Sigmoid colon (tissue), 7 donors: ENCODE measurements around the gene SLC25A13. TPM values are rescaled to one million over a fixed set of nuclear protein-coding genes. Genes with fewer than 3 reads are reported as not detected.
A peak's percentile ranks its signal among the peaks of the same experiment; 100 is the strongest.

Experiments
- DNase-seq: peaks from one replicate; pipeline ENCODE4 v3.0.0-alpha.2; 2019
- H3K27ac ChIP-seq, 4 donors: fragments of 200-600 bp; sonication (generic); one replicate each; pipeline ENCODE4 v1.5.1; 2016 to 2019; ENCODE audit warnings: mild to moderate bottlenecking in 1 of 4
- H3K27me3 ChIP-seq, 3 donors: fragments of 200-600 bp; sonication (generic); one replicate each; pipeline ENCODE4 v1.5.1; 2019; ENCODE audit warnings: mild to moderate bottlenecking in 1 of 3
- H3K36me3 ChIP-seq, 4 donors: fragments of 200-600 bp; sonication (generic); one replicate each; pipeline ENCODE4 v1.5.1; 2016 to 2019
- H3K4me1 ChIP-seq, 4 donors: fragments of 200-600 bp; sonication (generic); one replicate each; pipeline ENCODE4 v1.5.1; 2017 to 2019
- H3K4me3 ChIP-seq, 4 donors: fragments of 200-600 bp; sonication (generic); one replicate each; pipeline ENCODE4 v1.5.1; 2017 to 2019; ENCODE audit warnings: mild to moderate bottlenecking in 2 of 4, moderate library complexity in 1 of 4
- H3K9me3 ChIP-seq, 4 donors: fragments of 200-600 bp in 3 of 4; sonication (generic) in 3 of 4; one replicate each; pipeline versions ENCODE4 v1.5.1 to v1.6.1; 2013 to 2019
- CTCF ChIP-seq, 4 experiments: fragments of 450-650 bp in 3 of 4; fragments of 200-600 bp in 1 of 4; IDR thresholded peaks; one replicate each; pipeline ENCODE4 v1.5.1; 2016 to 2019; ENCODE audit warnings: antibody characterized with exemption in 4 of 4, mild to moderate bottlenecking in 3 of 4, moderate library complexity in 2 of 4
- EP300 ChIP-seq, 4 donors: sonication (generic); formaldehyde crosslinking; IDR thresholded peaks; one replicate each; pipeline ENCODE4 v1.6.1; 2017; ENCODE audit warnings: antibody characterized with exemption in 4 of 4
- POLR2A ChIP-seq, 2 donors: fragments of 450-650 bp; IDR thresholded peaks; one replicate each; pipeline ENCODE4 v1.6.1; 2016; ENCODE audit warnings: antibody characterized with exemption in 2 of 2, mild to moderate bottlenecking in 2 of 2, moderate library complexity in 2 of 2
- POLR2AphosphoS5 ChIP-seq, 4 donors: sonication (generic); formaldehyde crosslinking; IDR thresholded peaks; one replicate each; pipeline ENCODE4 v1.6.1; 2017; ENCODE audit warnings: antibody characterized with exemption in 4 of 4
- WGBS, 2 donors: extraction: QIAGEN DNeasy Blood & Tissue Kit; methylation state at CpG; one replicate each; pipeline ENCODE4 v1.1.7; 2013; 5-methylcytosine and 5-hydroxymethylcytosine counted together
- intact Hi-C: fragments of 100-400 bp; cut with DNase I; formaldehyde crosslinking; loops from one replicate; pipeline ENCODE4 v1.15.1; 2023
- polyA plus RNA-seq, 3 donors: library from polyadenylated mRNA; stranded (reverse); fragments of 200-250 nt; gene quantifications; one replicate each; pipeline ENCODE4 v1.2.3, GENCODE V29; 2013
- total RNA-seq, 4 donors: library from RNA; depleted of rRNA; stranded (reverse); fragments of >200 nt; gene quantifications; one replicate each; pipeline ENCODE4 v1.1.0, GENCODE V29; 2016
- donor health status: healthy with polysubstance abuse.
- donor health status: Bipolar disorder and iron deficiency.
- donor health status: healthy.

The SLC25A13 gene
- total and polyA plus RNA-seq, 7 donors, result 10.7 to 33.0 (median 20.8) TPM

GRCh38 chr7:96236198-96237039 is 85.5 kb downstream of the SLC25A13 start:
- H3K9me3 ChIP-seq, result no peaks in the 10 kb centered on the region
- peaks cover 0 to 27% (median 22%) of the 10 kb centered on the region in 4 donors for H3K4me1 ChIP-seq
- TF ChIP-seq CTCF (IDR thresholded peaks at IDR 0.05) (no peak), EP300 (IDR thresholded peaks at IDR 0.05) (peak in 1 of 4 donors; percentile 9), POLR2A (IDR thresholded peaks at IDR 0.05) (no peak), POLR2AphosphoS5 (IDR thresholded peaks at IDR 0.05) (peak; percentile 26 to 58 (median 45))
- peak overlapping the region; percentile 43 to 59 (median 52) for H3K27ac ChIP-seq
- no peaks in the 10 kb centered on the region for H3K27me3 ChIP-seq
- WGBS, 2 donors, result 72 to 82% methylated on average over 5 of the region's 5 CpGs
- intact Hi-C loops, result no loop called here
- no peaks in the 10 kb centered on the region for H3K36me3 ChIP-seq
- DNase-seq, result peak; percentile 84
- H3K4me3 ChIP-seq, result no peak overlapping the region

GRCh38 chr7:96235281-96235680 is 86.6 kb downstream of the SLC25A13 start:
- Histone ChIP-seq H3K9me3 (no peaks in the 10 kb centered on the region), H3K27ac (peak overlapping the region; percentile 23 to 59 (median 46)), H3K4me1 (peaks cover 0 to 27% (median 22%) of the 10 kb centered on the region in 4 donors), H3K27me3 (no peaks in the 10 kb centered on the region), H3K36me3 (no peaks in the 10 kb centered on the region), H3K4me3 (no peak overlapping the region)
- no peak for DNase-seq
- 66 to 87% methylated on average over 2 of the region's 2 CpGs for WGBS, 2 donors
- TF ChIP-seq CTCF (IDR thresholded peaks at IDR 0.05), result no peak
- TF ChIP-seq POLR2A (IDR thresholded peaks at IDR 0.05), result no peak
- TF ChIP-seq EP300 (IDR thresholded peaks at IDR 0.05), result no peak
- TF ChIP-seq POLR2AphosphoS5 (IDR thresholded peaks at IDR 0.05), result no peak
- intact Hi-C loops, result no loop called here

GRCh38 chr7:96233528-96234154 is 88.3 kb downstream of the SLC25A13 start:
- no peaks in the 10 kb centered on the region for H3K9me3 ChIP-seq
- peaks cover 0 to 10% (median 0%) of the 10 kb centered on the region in 4 donors for H3K36me3 ChIP-seq
- DNase-seq, result no peak
- peaks cover 0 to 27% (median 22%) of the 10 kb centered on the region in 4 donors for H3K4me1 ChIP-seq
- no peak overlapping the region for H3K27ac ChIP-seq
- 96 to 97% methylated on average over 5 of the region's 5 CpGs for WGBS, 2 donors
- no peak overlapping the region for H3K4me3 ChIP-seq
- intact Hi-C loops, result no loop called here
- TF ChIP-seq EP300 (IDR thresholded peaks at IDR 0.05) (no peak), CTCF (IDR thresholded peaks at IDR 0.05) (no peak), POLR2A (IDR thresholded peaks at IDR 0.05) (no peak), POLR2AphosphoS5 (IDR thresholded peaks at IDR 0.05) (no peak)
- H3K27me3 ChIP-seq, result no peaks in the 10 kb centered on the region

GRCh38 chr7:96233084-96233483 is 88.8 kb downstream of the SLC25A13 start:
- no peak for TF ChIP-seq POLR2A (IDR thresholded peaks at IDR 0.05)
- TF ChIP-seq CTCF (IDR thresholded peaks at IDR 0.05), result no peak
- no peak for TF ChIP-seq POLR2AphosphoS5 (IDR thresholded peaks at IDR 0.05)
- no peak for TF ChIP-seq EP300 (IDR thresholded peaks at IDR 0.05)
- H3K4me1 ChIP-seq, result peaks cover 0 to 27% (median 22%) of the 10 kb centered on the region in 4 donors
- no peak overlapping the region for H3K4me3 ChIP-seq
- H3K9me3 ChIP-seq, result no peaks in the 10 kb centered on the region
- H3K27me3 ChIP-seq, result no peaks in the 10 kb centered on the region
- peaks cover 0 to 14% (median 0%) of the 10 kb centered on the region in 4 donors for H3K36me3 ChIP-seq
- no peak overlapping the region for H3K27ac ChIP-seq
- intact Hi-C loops, result no loop called here
- WGBS, 2 donors, result 93% methylated on average over 3 of the region's 3 CpGs
- DNase-seq, result no peak
